HG02623 (cell line): ENCODE measurements around the gene LRRC74B.
"Not testable (repeated sequence)": the region's sequence is repeated elsewhere in the genome, so short reads cannot be mapped to it uniquely, and the experiment has no call there.

Source experiments
- ATAC-seq: cut with Tn5 transposase; IDR thresholded peaks from one replicate; pipeline ENCODE4 v1.9.1; 2021; ENCODE audit warnings: moderate library complexity; ENCODE audit not compliant: unreplicated experiment

LRRC74B gene

DNA sequence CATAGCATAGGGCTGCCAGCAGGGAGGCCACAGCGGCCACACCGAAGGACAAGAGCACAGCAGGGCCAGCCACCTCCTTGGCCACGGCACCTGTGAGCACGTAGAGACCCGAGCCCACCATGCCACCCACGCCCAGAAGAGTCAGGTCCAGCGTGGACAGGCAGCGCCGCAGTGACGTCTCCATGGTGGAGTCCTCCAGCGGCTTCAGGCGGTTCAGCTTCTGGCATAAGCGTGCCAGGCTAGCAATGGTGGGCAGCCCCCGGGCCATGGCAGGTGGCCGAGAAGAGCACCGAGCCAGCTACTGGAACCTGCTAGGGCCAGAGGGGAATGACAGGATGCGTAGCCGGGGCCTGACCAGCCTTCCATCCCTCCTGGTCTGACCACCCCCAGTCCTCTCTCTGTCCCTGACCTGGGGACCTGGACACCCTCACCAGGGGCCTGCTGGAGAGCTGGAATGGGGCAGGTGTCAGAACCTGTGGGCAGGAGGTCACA, 14.2 kb upstream of the LRRC74B start:
- ATAC-seq, result no peak

DNA sequence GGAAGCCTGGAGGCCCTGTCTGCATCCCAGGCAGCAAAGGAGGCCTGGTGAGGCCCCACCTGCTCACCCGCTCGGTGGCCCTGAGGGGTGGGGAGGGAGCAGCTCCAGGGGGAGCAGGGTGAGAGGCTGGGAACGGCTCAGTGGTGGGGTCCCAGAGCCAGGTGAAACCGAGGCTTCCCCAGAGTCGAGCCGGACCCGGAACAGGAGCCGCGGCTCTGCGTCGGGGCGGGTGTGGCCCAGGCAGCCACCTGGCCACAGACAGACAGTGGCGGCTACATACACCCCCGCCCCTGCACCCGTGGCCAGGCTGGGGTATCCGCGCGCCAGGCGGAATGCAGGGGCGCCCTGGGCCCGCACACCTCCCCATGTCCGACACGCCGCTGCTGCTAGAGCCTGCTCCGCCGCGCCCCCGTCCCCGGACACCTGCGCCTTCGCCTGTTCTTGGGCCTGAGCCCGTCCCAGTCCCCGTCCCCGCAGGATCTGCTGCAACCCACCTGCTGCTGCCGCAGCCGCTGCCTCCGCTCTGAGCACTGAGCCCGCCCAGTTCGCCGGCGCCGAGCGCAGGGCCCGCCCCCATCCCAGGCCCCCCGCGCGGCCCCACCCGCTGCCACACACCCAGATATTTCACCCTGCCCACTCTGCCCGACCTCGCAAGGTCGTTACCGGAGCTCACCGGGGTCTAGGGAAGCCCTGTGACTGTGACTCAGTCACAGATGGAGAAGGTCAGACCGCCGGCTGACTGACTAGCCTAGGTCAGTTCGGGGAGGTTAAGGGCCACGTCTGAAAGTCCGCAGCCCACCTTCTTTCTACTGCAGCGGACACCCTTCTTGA, 13.5 kb upstream of the LRRC74B start, which contains the start of gene SLC7A4:
Gene SLC7A4, minus strand, starts transcription at position 525 of the 831 bp plus-strand sequence. CDS start 749 bp downstream, outside the sequence.
- no peak for ATAC-seq

DNA sequence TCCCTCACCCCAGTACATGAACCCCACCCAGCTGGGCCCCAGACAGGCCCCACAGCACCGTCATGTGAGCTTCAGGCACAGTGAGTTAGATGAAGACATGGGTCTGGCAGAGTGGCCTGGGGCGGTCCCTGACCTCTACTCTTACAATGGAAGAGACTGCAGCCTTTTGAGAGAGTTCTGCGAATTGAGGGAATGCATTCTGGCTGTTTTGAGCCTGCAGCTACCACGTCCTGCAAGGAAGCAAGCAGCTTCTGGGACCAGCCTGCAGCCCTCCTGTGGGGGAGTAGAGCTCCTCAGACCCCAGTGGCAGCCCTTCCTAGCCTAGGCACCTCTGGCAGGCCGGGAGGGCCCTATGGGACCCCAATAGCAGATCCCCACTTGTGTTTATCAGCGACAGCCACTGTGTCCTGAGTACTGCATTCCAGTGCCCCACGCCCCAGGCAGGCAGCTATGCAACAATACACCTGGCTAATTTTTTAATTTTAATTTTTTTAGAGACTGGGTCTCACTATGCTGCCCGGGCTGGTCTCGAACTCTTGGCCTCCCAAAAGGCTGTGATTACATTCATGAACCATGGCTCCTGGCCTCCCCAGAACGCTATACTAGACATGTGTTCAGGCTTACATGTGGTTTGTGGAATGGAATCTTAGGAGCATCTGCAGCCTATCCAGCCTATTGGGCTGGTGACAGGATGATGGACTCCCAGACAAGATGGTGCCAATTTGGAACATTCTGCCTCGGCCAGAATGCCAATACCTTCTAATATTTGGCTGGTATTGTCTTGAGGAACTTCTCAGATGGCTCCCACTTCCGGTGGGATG, 12.7 kb upstream of the LRRC74B start:
- no peak for ATAC-seq

GRCh38 chr22:21033895-21034294, 11.9 kb upstream of the LRRC74B start:
- no peak for ATAC-seq

- ATAC-seq, result no peak
Measured at GRCh38 chr22:21034989-21035388, 10.8 kb upstream of the LRRC74B start.

DNA sequence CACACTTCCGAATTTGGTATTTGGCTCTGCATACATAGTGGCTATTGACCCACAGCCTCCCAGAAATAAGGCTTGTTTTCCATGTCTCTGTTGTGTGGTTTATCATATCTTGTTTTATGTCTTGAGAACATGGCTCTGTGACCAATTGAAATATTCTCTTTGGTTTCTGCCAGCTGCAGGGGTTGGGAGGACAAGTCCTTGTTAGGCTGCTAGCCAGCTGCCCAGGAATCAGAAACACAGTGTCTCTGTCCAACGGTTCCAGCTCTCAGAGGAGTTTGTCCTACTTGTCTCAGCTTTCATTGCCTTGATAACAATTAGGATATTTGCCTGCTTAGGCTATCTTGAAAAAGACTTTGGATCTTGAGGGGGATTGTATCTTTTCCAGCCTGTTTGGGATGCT, 7.3 kb upstream of the LRRC74B start:
- ATAC-seq, result no peak

GRCh38 chr22:21039158-21039557, 6.6 kb upstream of the LRRC74B start:
- ATAC-seq, result not testable (repeated sequence)

- no peak for ATAC-seq
Measured at GRCh38 chr22:21041937-21042336, 3.8 kb upstream of the LRRC74B start.

DNA sequence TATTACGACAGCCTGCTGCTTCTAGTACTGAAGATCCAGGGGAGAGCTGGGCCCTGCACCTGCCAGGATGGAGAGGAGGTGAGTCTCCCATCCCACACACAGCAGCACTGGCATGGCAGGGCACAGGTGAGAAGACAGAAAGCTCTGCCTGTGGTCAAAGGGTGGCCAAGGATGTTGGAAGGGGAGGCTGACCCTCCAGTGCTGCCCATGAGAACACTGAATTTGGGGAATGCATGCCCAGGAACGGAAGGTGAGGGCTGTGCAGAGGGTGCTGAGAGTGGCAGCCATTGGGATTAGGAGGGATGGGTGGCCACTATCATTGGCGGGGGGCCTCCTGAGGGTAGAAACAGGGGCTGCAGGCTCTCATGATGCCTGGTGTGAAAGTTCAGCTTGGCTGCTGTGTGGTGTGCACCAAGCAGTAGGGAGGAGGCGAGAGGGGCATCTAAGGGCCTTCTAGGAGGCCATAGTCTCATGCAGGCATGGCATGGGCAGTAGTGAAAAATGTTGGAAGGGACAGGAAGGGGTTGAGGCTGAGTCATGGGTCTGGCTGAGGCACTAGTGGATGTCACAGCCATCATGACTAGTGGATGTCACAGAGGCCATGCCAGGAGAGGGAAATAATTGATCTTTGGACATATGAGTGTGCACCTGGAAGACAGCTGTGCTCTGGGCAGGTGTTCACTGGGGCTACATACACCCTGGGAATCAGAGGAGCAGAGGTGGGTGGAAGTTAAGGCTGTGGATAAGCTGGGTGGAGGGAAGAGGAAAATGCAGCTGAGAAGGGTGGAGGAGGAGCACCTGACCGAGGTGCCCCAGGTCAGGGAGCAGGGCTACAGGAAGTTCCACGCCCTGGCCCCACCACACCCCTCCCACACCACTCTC, 2.5 kb upstream of the LRRC74B start:
- no peak for ATAC-seq

DNA sequence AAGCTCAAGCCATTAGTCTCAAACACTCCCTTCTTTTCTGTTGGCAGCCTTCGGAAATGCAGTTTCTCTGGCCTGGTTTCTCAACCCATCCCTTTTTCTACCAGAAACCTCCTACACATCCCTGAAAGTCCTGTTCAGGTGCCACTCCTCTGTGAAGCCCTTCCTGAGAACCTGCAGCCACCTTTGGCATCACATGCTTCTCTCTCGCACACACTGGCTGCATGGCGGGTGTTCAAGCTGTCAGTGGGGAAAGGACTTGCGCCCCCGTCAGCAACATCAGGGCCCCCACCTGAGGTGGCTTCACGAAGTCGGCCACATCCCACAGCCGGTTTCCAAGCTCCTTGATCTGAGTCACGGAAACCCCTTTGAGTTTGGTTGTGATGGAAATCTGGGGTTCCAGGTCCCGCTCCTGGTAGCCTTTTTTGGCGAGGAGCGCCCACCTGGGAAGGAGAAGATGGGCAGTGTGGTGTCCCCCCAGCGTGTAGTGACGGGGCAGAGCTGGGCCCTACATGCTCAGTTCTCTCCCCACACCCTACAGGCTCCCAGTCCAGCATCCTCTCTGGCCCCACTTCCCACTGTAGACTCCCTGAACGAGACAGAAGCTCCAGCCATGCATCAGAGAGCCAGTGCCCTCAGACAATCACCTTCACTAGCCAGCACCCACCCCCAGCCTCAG, 1.7 kb upstream of the LRRC74B start:
- no peak for ATAC-seq

DNA sequence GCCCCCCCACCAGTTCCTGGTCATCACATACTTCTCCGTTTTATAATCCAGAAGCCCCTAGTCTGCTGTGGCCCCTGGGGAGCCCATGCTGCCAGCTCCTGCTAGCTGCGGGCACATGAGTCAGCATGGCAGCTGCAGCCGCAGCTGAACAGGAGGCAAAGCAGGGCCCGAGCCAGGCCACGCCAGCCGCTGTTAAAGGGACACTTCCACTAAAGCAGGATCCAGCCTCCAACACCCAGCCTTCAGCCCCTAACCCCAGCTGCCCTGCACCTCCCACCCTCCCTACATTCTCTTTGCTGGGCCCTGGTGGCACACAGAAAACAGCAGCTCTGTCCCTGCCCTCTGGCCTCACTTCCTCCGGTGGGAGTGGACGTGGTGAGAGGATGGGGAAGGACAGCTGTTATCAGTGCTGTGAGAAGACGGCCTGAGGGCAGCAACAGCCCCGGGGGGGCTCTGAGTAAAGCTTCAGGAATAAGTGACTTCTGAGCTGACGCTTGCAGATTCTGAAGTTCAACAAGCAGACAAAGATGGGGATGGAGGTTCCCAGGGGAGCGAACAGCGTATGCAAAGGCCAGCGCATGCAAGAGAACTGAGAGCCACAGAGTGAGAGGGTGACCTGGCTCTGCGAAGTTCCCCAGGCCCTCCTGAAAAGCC, 688 bp upstream of the LRRC74B start:
- ATAC-seq, result no peak

GRCh38 chr22:21047035-21047661, 1.4 kb downstream of the LRRC74B start:
- ATAC-seq, result no peak

- ATAC-seq, result no peak
Measured at GRCh38 chr22:21047730-21048129, 2.0 kb downstream of the LRRC74B start.

DNA sequence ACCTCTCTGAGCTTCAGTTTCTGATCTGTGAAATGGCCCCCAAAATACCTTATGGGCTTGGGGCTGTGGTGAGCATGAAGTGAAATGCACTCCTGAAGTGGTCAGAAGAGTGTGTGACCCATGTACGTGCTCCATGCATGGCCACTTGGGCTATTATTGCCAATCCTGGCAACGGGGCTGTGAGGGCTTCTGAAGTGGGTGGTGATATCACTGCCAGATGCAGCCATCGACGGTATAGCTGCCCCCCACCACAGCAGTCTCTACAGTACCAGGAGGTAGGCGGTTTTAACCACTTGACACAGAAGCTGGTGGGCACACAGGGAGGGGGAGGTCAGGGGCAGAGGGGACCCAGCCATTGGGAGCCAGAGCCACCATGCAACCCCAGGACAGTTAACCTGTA, 2.7 kb downstream of the LRRC74B start:
- ATAC-seq, result not testable (repeated sequence)

- ATAC-seq, result not testable (repeated sequence)
Measured at GRCh38 chr22:21048965-21049364, 3.2 kb downstream of the LRRC74B start.

DNA sequence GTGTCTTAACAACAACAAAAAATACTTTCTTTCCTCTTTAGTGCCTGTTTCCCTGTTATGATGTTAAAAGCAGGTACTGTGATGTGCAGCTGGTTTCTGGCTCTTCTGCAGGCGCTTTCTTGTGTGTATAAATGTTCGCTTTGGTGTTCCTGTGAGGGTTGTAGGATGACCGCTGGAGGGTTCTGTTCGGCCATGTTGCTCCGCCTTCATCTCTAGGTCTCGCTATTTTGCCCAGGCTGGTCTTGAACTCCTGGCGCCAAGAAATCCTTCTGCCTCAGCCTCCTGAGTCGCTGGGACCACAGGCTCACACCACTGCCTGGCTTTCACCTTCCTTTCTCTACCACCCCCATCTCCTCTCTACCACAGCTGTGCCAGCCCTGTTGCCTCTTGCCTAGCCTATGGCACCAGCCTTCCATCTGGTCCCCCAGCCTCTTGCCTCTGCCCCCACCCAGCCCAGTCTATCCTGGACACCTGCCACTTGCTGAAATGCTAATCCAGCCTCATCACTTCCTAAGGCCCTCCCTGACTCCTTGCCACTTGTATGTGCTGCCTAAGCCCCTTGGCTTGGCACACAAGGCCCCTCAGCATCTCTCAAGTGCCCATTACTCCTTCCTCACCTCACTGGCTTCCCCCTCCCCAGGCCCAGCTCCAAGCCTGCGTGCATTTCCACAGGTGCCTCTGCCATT, 5.5 kb downstream of the LRRC74B start:
- ATAC-seq, result no peak

GRCh38 chr22:21051831-21052400, 6.2 kb downstream of the LRRC74B start:
- no peak for ATAC-seq

DNA sequence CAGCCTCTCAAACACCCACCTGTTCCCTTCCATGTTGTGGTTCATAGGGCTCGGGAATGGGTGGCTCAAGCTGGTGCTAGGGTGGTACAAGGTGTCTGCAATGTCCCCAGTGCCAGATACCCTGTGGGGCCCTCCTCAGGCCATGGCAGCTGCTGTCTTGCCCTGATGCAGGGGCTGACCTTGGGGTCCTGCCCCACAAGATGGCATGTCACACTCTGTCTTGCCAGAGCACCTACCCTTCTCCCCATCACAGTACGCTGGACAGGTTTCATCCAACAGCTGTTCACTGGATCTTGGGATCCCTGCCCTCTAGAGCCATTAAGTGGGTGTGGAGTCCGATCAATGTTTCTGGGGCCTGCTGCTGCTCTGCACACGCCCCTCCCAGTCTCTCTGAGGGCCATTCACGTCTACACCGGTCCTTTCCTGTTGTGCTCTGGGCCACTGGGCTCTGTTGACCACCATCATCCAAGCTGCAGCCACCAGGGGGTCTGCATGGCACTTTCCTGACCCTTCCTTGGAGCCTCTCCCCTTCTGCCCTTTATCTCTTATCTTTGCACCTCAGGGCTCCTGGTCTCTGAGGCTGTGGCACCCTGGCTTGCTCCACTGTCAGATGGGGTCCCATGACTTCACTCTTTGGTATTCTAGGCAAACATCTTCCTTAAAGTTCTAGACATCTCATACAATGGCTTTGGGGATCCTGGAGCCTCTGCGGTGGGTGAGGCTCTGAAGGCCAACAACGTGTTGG, 7.1 kb downstream of the LRRC74B start:
- no peak for ATAC-seq
